ENCODE measurements around the gene FABP2.
A peak's percentile ranks its signal among the peaks of the same experiment; 100 is the strongest.

FABP2 gene

GRCh38 chr4:119314356-119314755 lies 7.6 kb downstream of the FABP2 start:
- Histone ChIP-seq H3K4me1 (ENCODE audit: control insufficient read depth in 1 of 2, insufficient read depth in 2 of 2, low read length in 2 of 2) (no peaks in the 10 kb centered on the region), H3K36me3 (ENCODE audit: control insufficient read depth in 1 of 2, insufficient read depth in 2 of 2, low read length in 2 of 2) (peaks cover 0 to 4% of the 10 kb centered on the region in 2 donors), H3K27ac (ENCODE audit: low read depth, low read length) (no peak overlapping the region), H3K4me3 (ENCODE audit: low read depth in 1 of 2, low read length in 2 of 2) (no peak overlapping the region), H3K9me3 (ENCODE audit: control insufficient read depth in 1 of 2, low read length in 2 of 2) (no peaks in the 10 kb centered on the region), H3K9ac (ENCODE audit: low read depth in 1 of 2, low read length in 2 of 2) (no peak overlapping the region), H3K27me3 (ENCODE audit: control insufficient read depth in 1 of 2, insufficient read depth in 2 of 2, low read length in 2 of 2) (no peaks in the 10 kb centered on the region)

- Histone ChIP-seq H3K36me3 (ENCODE audit: control insufficient read depth in 1 of 2, insufficient read depth in 2 of 2, low read length in 2 of 2) (peaks cover 0 to 4% of the 10 kb centered on the region in 2 donors), H3K4me3 (ENCODE audit: low read depth in 1 of 2, low read length in 2 of 2) (no peak overlapping the region), H3K9me3 (ENCODE audit: control insufficient read depth in 1 of 2, low read length in 2 of 2) (no peaks in the 10 kb centered on the region), H3K9ac (ENCODE audit: low read depth in 1 of 2, low read length in 2 of 2) (no peak overlapping the region), H3K27ac (ENCODE audit: low read depth, low read length) (no peak overlapping the region), H3K27me3 (ENCODE audit: control insufficient read depth in 1 of 2, insufficient read depth in 2 of 2, low read length in 2 of 2) (no peaks in the 10 kb centered on the region), H3K4me1 (ENCODE audit: control insufficient read depth in 1 of 2, insufficient read depth in 2 of 2, low read length in 2 of 2) (no peaks in the 10 kb centered on the region)
These were observed 8.7 kb downstream of the FABP2 start for GRCh38 chr4:119313237-119313636.

- Histone ChIP-seq H3K9me3 (ENCODE audit: control insufficient read depth in 1 of 2, low read length in 2 of 2) (no peaks in the 10 kb centered on the region), H3K27me3 (ENCODE audit: control insufficient read depth in 1 of 2, insufficient read depth in 2 of 2, low read length in 2 of 2) (no peaks in the 10 kb centered on the region), H3K27ac (ENCODE audit: low read depth, low read length) (no peak overlapping the region), H3K4me3 (ENCODE audit: low read depth in 1 of 2, low read length in 2 of 2) (no peak overlapping the region), H3K9ac (ENCODE audit: low read depth in 1 of 2, low read length in 2 of 2) (no peak overlapping the region), H3K4me1 (ENCODE audit: control insufficient read depth in 1 of 2, insufficient read depth in 2 of 2, low read length in 2 of 2) (peaks cover 0 to 2% of the 10 kb centered on the region in 2 donors), H3K36me3 (ENCODE audit: control insufficient read depth in 1 of 2, insufficient read depth in 2 of 2, low read length in 2 of 2) (peaks cover 0 to 4% of the 10 kb centered on the region in 2 donors)
These were observed 11.1 kb downstream of the FABP2 start for GRCh38 chr4:119310826-119311225.

GRCh38 chr4:119307606-119308005 lies 14.3 kb downstream of the FABP2 start:
- H3K27me3 ChIP-seq (ENCODE audit: control insufficient read depth in 1 of 2, insufficient read depth in 2 of 2, low read length in 2 of 2): no peaks in the 10 kb centered on the region
- H3K4me1 ChIP-seq (ENCODE audit: control insufficient read depth in 1 of 2, insufficient read depth in 2 of 2, low read length in 2 of 2): peaks cover 0 to 2% of the 10 kb centered on the region in 2 donors
- H3K9me3 ChIP-seq (ENCODE audit: control insufficient read depth in 1 of 2, low read length in 2 of 2): no peaks in the 10 kb centered on the region
- H3K4me3 ChIP-seq (ENCODE audit: low read depth in 1 of 2, low read length in 2 of 2): no peak overlapping the region
- no peak overlapping the region for H3K27ac ChIP-seq (ENCODE audit: low read depth, low read length)
- no peak overlapping the region for H3K9ac ChIP-seq (ENCODE audit: low read depth in 1 of 2, low read length in 2 of 2)
- H3K36me3 ChIP-seq (ENCODE audit: control insufficient read depth in 1 of 2, insufficient read depth in 2 of 2, low read length in 2 of 2): no peaks in the 10 kb centered on the region

- Histone ChIP-seq H3K27ac (ENCODE audit: low read depth, low read length) (no peak overlapping the region), H3K36me3 (ENCODE audit: control insufficient read depth in 1 of 2, insufficient read depth in 2 of 2, low read length in 2 of 2) (no peaks in the 10 kb centered on the region), H3K9me3 (ENCODE audit: control insufficient read depth in 1 of 2, low read length in 2 of 2) (no peaks in the 10 kb centered on the region), H3K27me3 (ENCODE audit: control insufficient read depth in 1 of 2, insufficient read depth in 2 of 2, low read length in 2 of 2) (no peaks in the 10 kb centered on the region), H3K4me1 (ENCODE audit: control insufficient read depth in 1 of 2, insufficient read depth in 2 of 2, low read length in 2 of 2) (peaks cover 2% of the 10 kb centered on the region in 2 donors), H3K9ac (ENCODE audit: low read depth in 1 of 2, low read length in 2 of 2) (no peak overlapping the region), H3K4me3 (ENCODE audit: low read depth in 1 of 2, low read length in 2 of 2) (no peak overlapping the region)
These were observed 17.5 kb downstream of the FABP2 start for GRCh38 chr4:119304431-119304830.

- Histone ChIP-seq H3K4me1 (ENCODE audit: control insufficient read depth in 1 of 2, insufficient read depth in 2 of 2, low read length in 2 of 2) (peaks cover 8% of the 10 kb centered on the region in 2 donors), H3K27me3 (ENCODE audit: control insufficient read depth in 1 of 2, insufficient read depth in 2 of 2, low read length in 2 of 2) (no peaks in the 10 kb centered on the region), H3K9ac (ENCODE audit: low read depth in 1 of 2, low read length in 2 of 2) (no peak overlapping the region), H3K36me3 (ENCODE audit: control insufficient read depth in 1 of 2, insufficient read depth in 2 of 2, low read length in 2 of 2) (no peaks in the 10 kb centered on the region), H3K9me3 (ENCODE audit: control insufficient read depth in 1 of 2, low read length in 2 of 2) (no peaks in the 10 kb centered on the region), H3K4me3 (ENCODE audit: low read depth in 1 of 2, low read length in 2 of 2) (no peak overlapping the region), H3K27ac (ENCODE audit: low read depth, low read length) (no peak overlapping the region)
These were observed 18.2 kb downstream of the FABP2 start for GRCh38 chr4:119303587-119304305.

GRCh38 chr4:119302073-119302832 lies 19.7 kb downstream of the FABP2 start:
- Histone ChIP-seq H3K9ac (ENCODE audit: low read depth in 1 of 2, low read length in 2 of 2) (no peak overlapping the region), H3K27ac (ENCODE audit: low read depth, low read length) (no peak overlapping the region)

GRCh38 chr4:119300101-119300978 lies 21.6 kb downstream of the FABP2 start:
- Histone ChIP-seq H3K27ac (ENCODE audit: low read depth, low read length) (peak overlapping the region; percentile 97), H3K9ac (ENCODE audit: low read depth in 1 of 2, low read length in 2 of 2) (peak overlapping the region; percentile 98 to 100), H3K4me3 (ENCODE audit: low read depth in 1 of 2, low read length in 2 of 2) (peak overlapping the region; percentile 98 to 100), H3K36me3 (ENCODE audit: control insufficient read depth in 1 of 2, insufficient read depth in 2 of 2, low read length in 2 of 2) (peaks cover 4 to 8% of the 10 kb centered on the region in 2 donors), H3K9me3 (ENCODE audit: control insufficient read depth in 1 of 2, low read length in 2 of 2) (no peaks in the 10 kb centered on the region), H3K27me3 (ENCODE audit: control insufficient read depth in 1 of 2, insufficient read depth in 2 of 2, low read length in 2 of 2) (no peaks in the 10 kb centered on the region), H3K4me1 (ENCODE audit: control insufficient read depth in 1 of 2, insufficient read depth in 2 of 2, low read length in 2 of 2) (peaks cover 15 to 16% of the 10 kb centered on the region in 2 donors)

More at GRCh38 chr4:119302073-119302832, 19.7 kb downstream of the FABP2 start:
- no peaks in the 10 kb centered on the region for H3K9me3 ChIP-seq (ENCODE audit: control insufficient read depth in 1 of 2, low read length in 2 of 2)
- H3K4me1 ChIP-seq (ENCODE audit: control insufficient read depth in 1 of 2, insufficient read depth in 2 of 2, low read length in 2 of 2): peaks cover 15 to 16% of the 10 kb centered on the region in 2 donors
- no peak overlapping the region for H3K4me3 ChIP-seq (ENCODE audit: low read depth in 1 of 2, low read length in 2 of 2)
- peaks cover 0 to under 1% of the 10 kb centered on the region in 2 donors for H3K36me3 ChIP-seq (ENCODE audit: control insufficient read depth in 1 of 2, insufficient read depth in 2 of 2, low read length in 2 of 2)
- H3K27me3 ChIP-seq (ENCODE audit: control insufficient read depth in 1 of 2, insufficient read depth in 2 of 2, low read length in 2 of 2): no peaks in the 10 kb centered on the region

- Histone ChIP-seq H3K27me3 (ENCODE audit: control insufficient read depth in 1 of 2, insufficient read depth in 2 of 2, low read length in 2 of 2) (no peaks in the 10 kb centered on the region), H3K36me3 (ENCODE audit: control insufficient read depth in 1 of 2, insufficient read depth in 2 of 2, low read length in 2 of 2) (peaks cover 4 to 8% of the 10 kb centered on the region in 2 donors), H3K27ac (ENCODE audit: low read depth, low read length) (peak overlapping the region; percentile 97), H3K4me3 (ENCODE audit: low read depth in 1 of 2, low read length in 2 of 2) (peak overlapping the region; percentile 98 to 100), H3K9ac (ENCODE audit: low read depth in 1 of 2, low read length in 2 of 2) (peak overlapping the region; percentile 98 to 100), H3K4me1 (ENCODE audit: control insufficient read depth in 1 of 2, insufficient read depth in 2 of 2, low read length in 2 of 2) (peaks cover 15 to 16% of the 10 kb centered on the region in 2 donors), H3K9me3 (ENCODE audit: control insufficient read depth in 1 of 2, low read length in 2 of 2) (no peaks in the 10 kb centered on the region)
These were observed 22.2 kb downstream of the FABP2 start for GRCh38 chr4:119299741-119300100.
